HL-60 (cell line): Measurements from ENCODE around the gene MATK.

ENCODE experiments used
- CTCF ChIP-seq: IDR thresholded peaks from one replicate; pipeline ENCODE4 v1.5.1; 2011; ENCODE audit warnings: low read length, control low read depth, inconsistent platforms; ENCODE audit not compliant: insufficient read depth
- GABPA ChIP-seq: IDR thresholded peaks from 2 replicates; pipeline ENCODE4 v1.6.1; 2012; ENCODE audit warnings: low read depth
- POLR2AphosphoS5 ChIP-seq: IDR thresholded peaks from 2 replicates; pipeline ENCODE4 v1.6.1; 2012; ENCODE audit warnings: low read depth
- REST ChIP-seq: IDR thresholded peaks from 2 replicates; pipeline ENCODE4 v1.6.1; 2012; ENCODE audit warnings: low read depth; ENCODE audit not compliant: insufficient replicate concordance
- SPI1 ChIP-seq: IDR thresholded peaks from 2 replicates; pipeline ENCODE4 v1.6.1; 2012; ENCODE audit warnings: low read depth, mild to moderate bottlenecking, borderline replicate concordance

GRCh38 chr19:3796358-3796757, 10.2 kb upstream of the MATK start:
- TF ChIP-seq CTCF (no peak), REST (no peak), SPI1 (no peak), POLR2AphosphoS5 (no peak), GABPA (no peak)
